OCI-LY7 (cell line): Measurements from ENCODE around the gene ADAMTS6.

Experiments
- EZH2phosphoT487 ChIP-seq: fragments of 200-600 bp; sonication (generic); IDR thresholded peaks from 2 replicates; pipeline ENCODE4 v1.6.1; 2018; ENCODE audit warnings: low read depth, borderline replicate concordance, mild to moderate bottlenecking, mixed run types, antibody characterized with exemption, low read length, moderate library complexity, mixed read lengths
- TF ChIP-seq, protein P1 (sequence below): fragments of 200-600 bp; sonication (generic); conservative IDR thresholded peaks from 2 replicates; pipeline ENCODE4 v1.5.1; 2014; ENCODE audit warnings: mild to moderate bottlenecking, antibody characterized with exemption, low read length, moderate library complexity, mixed read lengths

GRCh38 chr5:65320250-65320649 lies 161.5 kb downstream of the ADAMTS6 start:
- TF ChIP-seq, protein P1, sequence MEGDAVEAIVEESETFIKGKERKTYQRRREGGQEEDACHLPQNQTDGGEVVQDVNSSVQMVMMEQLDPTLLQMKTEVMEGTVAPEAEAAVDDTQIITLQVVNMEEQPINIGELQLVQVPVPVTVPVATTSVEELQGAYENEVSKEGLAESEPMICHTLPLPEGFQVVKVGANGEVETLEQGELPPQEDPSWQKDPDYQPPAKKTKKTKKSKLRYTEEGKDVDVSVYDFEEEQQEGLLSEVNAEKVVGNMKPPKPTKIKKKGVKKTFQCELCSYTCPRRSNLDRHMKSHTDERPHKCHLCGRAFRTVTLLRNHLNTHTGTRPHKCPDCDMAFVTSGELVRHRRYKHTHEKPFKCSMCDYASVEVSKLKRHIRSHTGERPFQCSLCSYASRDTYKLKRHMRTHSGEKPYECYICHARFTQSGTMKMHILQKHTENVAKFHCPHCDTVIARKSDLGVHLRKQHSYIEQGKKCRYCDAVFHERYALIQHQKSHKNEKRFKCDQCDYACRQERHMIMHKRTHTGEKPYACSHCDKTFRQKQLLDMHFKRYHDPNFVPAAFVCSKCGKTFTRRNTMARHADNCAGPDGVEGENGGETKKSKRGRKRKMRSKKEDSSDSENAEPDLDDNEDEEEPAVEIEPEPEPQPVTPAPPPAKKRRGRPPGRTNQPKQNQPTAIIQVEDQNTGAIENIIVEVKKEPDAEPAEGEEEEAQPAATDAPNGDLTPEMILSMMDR: no peak
- no peak for TF ChIP-seq EZH2phosphoT487
